GM13976 (cell line): ENCODE measurements around the gene MOB2.
"Not testable (repeated sequence)": the region's sequence is repeated elsewhere in the genome, so short reads cannot be mapped to it uniquely, and the experiment has no call there.

Source experiments
- DNase-seq: peaks from one replicate; pipeline ENCODE4 v3.0.0; 2012; ENCODE audit warnings: low spot score
- CTCF ChIP-seq: IDR thresholded peaks from 2 replicates; pipeline ENCODE4 v1.5.1; 2012; ENCODE audit warnings: borderline replicate concordance, mild to moderate bottlenecking; ENCODE audit not compliant: insufficient read depth; ENCODE audit errors: extremely low read depth, missing control alignments, control extremely low read depth
- in situ Hi-C: fragments of 300-500 bp; cut with MboI; formaldehyde crosslinking; loops from one replicate; pipeline ENCODE4 v1.12.0; 2022; ENCODE audit warnings: low sequenced_read_pairs, mixed read lengths, inconsistent platforms; ENCODE audit not compliant: unreplicated experiment

The MOB2 gene

GRCh38 chr11:1433977-1434640 lies 52.5 kb downstream of the MOB2 start:
- in situ Hi-C loops, result no loop called here
- no peak for TF ChIP-seq CTCF
- no peak for DNase-seq

DNA sequence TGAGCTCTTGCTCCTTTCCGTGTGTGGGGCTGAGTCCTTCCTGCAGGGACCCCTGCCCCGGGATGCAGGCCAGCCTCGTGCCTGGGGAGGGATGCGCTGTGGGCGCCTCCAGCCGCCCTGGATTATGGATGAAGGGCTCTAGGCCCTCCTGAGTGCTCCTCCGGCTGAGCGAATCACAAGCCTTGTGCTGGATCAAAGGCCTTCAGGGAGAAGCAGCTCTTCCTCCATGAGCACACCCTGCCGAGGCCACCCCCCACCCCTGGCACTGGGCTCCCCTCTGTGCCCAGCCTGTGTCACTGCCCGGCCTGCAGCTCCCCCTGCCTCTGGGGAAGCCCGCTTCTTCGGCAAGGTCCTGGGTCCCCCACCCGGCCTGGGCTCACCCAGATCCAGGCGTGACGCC lies 53.0 kb downstream of the MOB2 start:
- in situ Hi-C loops, result no loop called here
- TF ChIP-seq CTCF, result no peak
- no peak for DNase-seq

GRCh38 chr11:1428762-1429316 lies 57.7 kb downstream of the MOB2 start:
- in situ Hi-C loops, result no loop called here

DNA sequence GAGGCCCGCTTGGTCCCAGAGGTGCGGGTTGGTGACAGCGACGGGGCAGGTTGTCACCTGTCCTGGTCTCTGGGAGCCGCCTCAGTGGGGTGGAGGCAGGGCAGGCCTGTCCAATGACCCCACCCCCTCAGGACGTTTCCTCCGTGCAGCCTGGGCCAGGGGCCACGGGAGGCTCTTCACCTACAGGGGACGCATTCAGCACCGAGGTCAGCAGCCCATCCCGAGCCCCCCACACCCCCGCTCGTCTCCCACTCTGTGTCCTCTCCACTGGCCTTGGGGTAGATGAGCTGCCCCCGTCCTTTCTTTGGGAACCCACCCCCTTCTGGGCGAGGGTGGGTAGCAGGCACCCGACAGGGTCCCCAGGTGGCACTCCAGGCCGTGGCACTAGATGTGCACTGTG lies 61.1 kb downstream of the MOB2 start:
- TF ChIP-seq CTCF, result no peak
- DNase-seq, result no peak
- in situ Hi-C loops, result no loop called here

More at GRCh38 chr11:1428762-1429316, 57.7 kb downstream of the MOB2 start:
- TF ChIP-seq CTCF, result no peak
- DNase-seq, result no peak

GRCh38 chr11:1425006-1425405 lies 61.6 kb downstream of the MOB2 start:
- no peak for DNase-seq
- in situ Hi-C loops, result no loop called here
- no peak for TF ChIP-seq CTCF

- in situ Hi-C loops, DNase-seq: not testable (repeated sequence)
Measured at GRCh38 chr11:1423406-1423805, 63.2 kb downstream of the MOB2 start.

- no peak for TF ChIP-seq CTCF
Measured at GRCh38 chr11:1422981-1423380, 63.6 kb downstream of the MOB2 start.

More at GRCh38 chr11:1422981-1423380, 63.6 kb downstream of the MOB2 start:
- no peak for DNase-seq
- in situ Hi-C loops, result no loop called here
